DND-41 (cell line): Measurements from ENCODE around the gene KDELR3.

Source experiments
- EZH2 ChIP-seq: IDR thresholded peaks from 3 replicates; pipeline ENCODE4 v1.6.1; 2012; ENCODE audit warnings: borderline replicate concordance, low read depth, mild to moderate bottlenecking, moderate library complexity, low read length, inconsistent platforms; ENCODE audit not compliant: severe bottlenecking
- TF ChIP-seq, protein P1 (sequence below): IDR thresholded peaks from 2 replicates; pipeline ENCODE4 v1.5.1; 2012; ENCODE audit warnings: borderline replicate concordance, low read length, moderate library complexity, mild to moderate bottlenecking; ENCODE audit not compliant: poor library complexity, severe bottlenecking; ENCODE audit errors: extremely low read depth

- TF ChIP-seq, protein P1, sequence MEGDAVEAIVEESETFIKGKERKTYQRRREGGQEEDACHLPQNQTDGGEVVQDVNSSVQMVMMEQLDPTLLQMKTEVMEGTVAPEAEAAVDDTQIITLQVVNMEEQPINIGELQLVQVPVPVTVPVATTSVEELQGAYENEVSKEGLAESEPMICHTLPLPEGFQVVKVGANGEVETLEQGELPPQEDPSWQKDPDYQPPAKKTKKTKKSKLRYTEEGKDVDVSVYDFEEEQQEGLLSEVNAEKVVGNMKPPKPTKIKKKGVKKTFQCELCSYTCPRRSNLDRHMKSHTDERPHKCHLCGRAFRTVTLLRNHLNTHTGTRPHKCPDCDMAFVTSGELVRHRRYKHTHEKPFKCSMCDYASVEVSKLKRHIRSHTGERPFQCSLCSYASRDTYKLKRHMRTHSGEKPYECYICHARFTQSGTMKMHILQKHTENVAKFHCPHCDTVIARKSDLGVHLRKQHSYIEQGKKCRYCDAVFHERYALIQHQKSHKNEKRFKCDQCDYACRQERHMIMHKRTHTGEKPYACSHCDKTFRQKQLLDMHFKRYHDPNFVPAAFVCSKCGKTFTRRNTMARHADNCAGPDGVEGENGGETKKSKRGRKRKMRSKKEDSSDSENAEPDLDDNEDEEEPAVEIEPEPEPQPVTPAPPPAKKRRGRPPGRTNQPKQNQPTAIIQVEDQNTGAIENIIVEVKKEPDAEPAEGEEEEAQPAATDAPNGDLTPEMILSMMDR: no peak
- no peak for TF ChIP-seq EZH2
These were observed 7.5 kb upstream of the KDELR3 start for GRCh38 chr22:38460426-38460840.
